ENCODE measurements around the gene LUZP2.
"Not testable (repeated sequence)": the region's sequence is repeated elsewhere in the genome, so short reads cannot be mapped to it uniquely, and the experiment has no call there.

LUZP2 gene

GRCh38 chr11:24900514-24900913 lies 403.7 kb downstream of the LUZP2 start:
- no peak for DNase-seq (ENCODE audit: low read depth in 2 of 2)

GRCh38 chr11:24900960-24901549 lies 404.2 kb downstream of the LUZP2 start:
- DNase-seq (ENCODE audit: low read depth in 2 of 2) = no peak

DNA sequence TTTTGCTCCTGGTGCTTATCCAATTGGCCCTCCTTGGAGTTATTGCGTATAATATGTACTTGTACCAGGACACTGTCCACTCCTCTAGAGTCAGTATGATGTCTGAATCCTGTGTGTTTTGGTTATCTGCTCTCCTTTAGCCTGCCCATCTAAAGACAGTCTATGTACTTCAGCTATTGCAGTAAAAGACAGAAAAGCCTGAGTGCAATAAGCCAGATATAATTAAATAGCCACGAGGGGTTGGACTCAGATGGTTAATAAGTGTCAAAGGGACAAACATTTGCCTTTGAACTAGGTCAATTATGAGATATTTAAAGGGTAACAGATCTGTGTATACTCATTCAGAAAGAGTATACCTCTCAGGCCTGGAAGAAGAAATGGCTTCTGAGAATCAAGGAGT lies 406.7 kb downstream of the LUZP2 start:
- no peak for DNase-seq (ENCODE audit: low read depth in 2 of 2)

DNA sequence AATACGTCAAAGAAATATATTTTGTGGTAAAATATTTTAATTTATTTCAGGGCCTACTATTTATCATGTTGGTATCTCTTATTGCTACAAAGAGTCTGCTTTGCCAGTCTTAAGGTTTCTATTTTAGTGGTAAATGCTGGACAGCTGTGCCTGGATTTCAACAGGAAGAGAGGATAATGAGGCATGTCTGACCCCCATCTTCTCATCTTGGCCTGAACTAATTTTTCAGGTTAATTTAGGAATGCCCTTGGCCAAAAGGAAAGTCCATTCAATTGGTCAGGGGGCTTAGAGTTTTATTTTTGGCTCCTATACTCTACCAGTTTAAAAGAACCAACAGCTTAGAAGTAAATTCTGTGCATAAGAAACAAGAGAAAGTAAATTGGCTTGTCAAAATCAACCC lies 428.2 kb downstream of the LUZP2 start:
- DNase-seq (ENCODE audit: low read depth in 2 of 2) = no peak

DNA sequence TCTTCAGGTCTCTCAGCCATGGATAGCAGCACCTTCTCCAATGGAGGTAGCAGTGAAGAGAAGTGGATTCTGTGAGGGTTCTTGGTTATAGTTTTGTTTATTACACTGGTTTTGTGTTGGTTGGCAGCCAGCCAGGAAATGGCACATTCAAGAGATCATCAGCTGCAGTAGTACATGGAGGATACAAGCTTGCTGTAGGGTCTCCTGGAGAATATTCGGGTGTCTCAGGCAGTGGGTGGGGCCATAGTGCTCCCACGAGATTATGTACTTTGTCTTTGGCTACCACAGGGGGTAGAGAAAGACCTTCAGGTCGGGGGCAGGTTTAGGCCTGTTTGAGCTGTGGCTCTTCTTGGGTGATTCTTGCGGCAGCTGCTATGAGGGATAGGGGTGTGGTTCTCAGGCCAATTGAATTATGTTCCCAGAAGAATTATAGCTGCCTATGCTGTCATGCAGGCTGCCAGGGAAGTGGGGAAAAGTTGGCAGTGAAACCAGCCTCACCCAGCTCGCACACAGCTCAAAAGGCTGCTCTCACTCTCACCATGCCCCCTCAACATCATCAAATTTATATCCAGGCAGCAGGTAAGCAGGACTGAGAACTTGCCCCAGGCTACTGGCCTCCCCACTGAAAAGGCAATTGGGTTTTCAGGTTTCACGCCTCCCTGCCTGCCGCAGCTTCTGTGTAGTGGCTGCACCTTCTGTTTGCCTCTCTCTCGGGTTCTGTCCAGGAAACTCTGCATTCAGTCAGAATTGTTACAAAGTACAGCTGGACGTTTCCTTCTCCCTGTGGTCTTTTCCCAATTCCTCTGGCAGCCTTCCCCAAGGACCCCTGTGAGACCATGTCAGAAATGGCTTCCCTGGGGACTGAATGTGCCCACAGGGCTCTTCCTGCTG lies 435.5 kb downstream of the LUZP2 start:
- no peak for DNase-seq (ENCODE audit: low read depth in 2 of 2)

DNA sequence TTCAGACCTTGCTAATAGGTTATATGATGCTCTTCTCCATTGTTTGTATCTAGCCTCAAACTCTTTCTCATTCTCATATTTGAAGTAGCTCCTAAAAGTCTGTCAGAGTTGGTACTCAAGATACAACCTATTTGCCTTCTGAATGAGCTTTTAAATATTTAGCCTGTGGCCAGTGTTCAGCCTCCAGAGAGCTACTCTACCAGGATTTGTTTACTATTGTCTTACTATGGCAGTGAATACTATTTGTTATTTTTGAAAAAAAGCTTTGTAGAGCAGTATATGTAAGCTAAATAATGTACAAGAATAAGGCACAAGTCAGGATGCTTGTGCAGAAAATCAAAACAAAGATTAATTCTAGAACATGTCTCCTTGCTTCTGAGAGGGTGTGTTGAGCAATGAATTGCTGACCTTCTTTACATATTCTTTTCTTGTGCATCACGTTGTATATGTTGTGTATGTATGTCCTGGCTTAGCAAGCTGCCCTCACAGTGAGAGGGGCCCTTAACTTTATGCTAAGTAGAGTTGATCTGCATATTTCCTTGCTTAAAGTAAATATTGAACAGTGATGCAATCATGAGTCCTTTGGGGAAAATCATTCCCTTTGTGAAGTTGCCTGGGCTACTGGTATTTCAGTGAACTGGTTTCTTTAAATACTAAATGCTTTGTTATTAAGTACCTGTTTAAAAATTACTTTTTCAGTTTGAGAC lies 438.0 kb downstream of the LUZP2 start:
- no peak for DNase-seq (ENCODE audit: low read depth in 2 of 2)

DNA sequence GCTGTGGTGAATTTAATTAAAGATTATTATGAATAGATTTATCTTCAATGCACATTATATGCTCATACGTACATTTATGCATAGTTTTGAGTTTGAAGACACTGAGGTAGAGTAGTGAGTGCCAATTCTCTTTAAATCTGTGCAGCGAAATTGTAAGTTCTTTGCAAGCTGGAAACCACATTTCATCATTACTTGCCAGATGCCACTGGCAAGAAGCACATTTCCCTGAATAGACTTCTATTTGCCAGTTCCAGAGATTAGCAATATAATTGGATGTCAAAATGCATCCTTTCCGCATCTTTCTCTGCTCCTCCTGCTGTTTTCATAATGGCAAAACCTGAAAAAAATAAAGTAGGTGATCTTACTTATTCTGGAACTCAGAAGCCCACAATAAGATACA lies 448.0 kb downstream of the LUZP2 start:
- no peak for DNase-seq (ENCODE audit: low read depth in 2 of 2)

DNA sequence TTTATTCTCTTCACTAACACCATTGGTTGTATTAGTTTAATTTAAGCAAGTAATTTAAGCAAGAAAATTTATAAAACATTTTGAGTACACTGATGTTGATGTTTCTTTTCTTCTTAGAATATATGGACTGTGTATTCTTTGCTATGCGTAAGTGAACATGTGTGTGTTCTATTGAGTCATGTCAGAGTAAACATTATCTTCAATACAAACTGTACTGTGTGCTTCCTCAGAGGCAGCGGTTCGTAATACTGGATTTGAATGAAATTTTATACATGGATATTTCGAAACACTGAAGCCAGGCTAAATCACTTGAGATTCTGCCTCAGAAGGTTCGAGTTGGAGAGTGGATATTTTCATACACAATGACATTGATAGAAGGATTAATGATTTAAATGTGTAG lies 452.6 kb downstream of the LUZP2 start:
- DNase-seq (ENCODE audit: low read depth in 2 of 2) = no peak

DNA sequence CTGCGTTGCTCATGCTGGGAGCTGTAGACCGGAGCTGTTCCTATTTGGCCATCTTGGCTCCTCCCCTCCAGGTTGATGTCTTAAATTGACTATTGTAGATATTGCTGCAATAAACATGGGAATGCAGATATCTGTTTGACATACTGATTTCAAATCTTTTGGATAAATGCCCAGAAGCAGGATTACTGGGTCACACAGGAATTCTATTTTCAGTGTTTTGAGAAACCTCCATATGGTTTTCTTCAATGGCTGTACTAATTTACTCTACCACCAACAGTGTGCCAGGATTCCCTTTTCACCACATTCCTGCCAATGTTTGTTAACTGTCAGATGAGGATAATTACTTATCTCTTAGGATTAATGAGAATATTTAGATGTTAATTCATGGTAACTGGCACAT lies 467.0 kb downstream of the LUZP2 start:
- peak in 1 of 2 experiments; percentile 1 for DNase-seq (ENCODE audit: low read depth in 2 of 2)

DNA sequence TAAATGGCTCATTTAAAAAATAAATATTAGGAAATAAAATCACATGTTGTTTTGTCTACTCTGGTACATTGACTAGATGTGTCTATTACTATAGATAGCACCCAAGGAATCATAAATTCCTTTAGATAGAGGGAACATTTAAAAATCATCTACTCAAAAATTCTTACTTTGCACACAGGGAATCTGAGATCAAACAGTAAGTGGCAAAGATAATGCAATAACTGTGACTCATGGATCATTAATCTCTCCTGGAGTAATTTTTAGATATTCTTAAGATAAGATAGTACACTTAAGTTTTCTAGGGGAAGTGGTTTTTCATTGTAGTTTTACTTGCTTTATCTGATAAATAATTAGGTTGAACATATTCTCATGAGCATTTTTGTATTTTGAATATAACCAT lies 468.9 kb downstream of the LUZP2 start:
- DNase-seq (ENCODE audit: low read depth in 2 of 2) = no peak

GRCh38 chr11:24993903-24994302 lies 497.1 kb downstream of the LUZP2 start:
- DNase-seq (ENCODE audit: low read depth in 2 of 2) = not testable (repeated sequence)

DNA sequence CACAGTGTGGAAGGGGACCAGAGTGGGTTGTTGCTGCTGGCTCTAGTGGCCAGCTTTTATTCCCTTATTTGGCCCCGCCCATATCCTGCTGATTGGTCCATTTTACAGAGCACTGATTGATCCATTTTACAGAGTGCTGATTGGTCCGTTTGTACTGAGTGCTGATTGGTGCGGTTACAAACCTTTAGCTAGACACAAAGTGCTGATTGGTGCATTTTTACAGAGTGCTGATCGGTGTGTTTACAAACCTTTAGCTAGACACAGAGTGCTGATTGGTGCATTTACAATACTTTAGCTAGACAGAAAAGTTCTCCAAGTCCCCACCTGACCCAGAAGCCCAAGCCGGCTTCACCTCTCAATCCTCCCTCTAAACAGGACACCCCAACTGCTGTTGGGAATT lies 503.1 kb downstream of the LUZP2 start:
- DNase-seq (ENCODE audit: low read depth in 2 of 2) = not testable (repeated sequence)

DNA sequence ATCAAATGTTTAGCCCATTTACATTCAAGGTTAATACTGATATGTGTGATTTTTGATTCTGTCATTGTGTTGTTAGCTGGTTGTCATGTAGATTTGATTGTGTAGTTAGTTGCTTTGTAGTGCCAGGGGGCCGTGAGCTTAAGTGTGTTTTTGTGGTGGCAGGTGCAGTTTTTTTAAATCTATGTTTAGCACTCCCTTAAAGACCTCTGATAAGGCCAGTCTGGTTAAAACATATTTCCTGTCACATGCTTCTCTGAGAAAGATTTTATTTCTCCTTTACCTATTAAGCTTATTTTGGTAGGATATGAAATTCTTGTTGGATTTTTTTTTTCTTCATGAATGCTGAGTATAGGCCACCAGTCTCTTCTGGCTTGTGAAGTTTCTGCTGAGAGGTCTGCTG lies 540.6 kb downstream of the LUZP2 start:
- no peak for DNase-seq (ENCODE audit: low read depth in 2 of 2)

DNA sequence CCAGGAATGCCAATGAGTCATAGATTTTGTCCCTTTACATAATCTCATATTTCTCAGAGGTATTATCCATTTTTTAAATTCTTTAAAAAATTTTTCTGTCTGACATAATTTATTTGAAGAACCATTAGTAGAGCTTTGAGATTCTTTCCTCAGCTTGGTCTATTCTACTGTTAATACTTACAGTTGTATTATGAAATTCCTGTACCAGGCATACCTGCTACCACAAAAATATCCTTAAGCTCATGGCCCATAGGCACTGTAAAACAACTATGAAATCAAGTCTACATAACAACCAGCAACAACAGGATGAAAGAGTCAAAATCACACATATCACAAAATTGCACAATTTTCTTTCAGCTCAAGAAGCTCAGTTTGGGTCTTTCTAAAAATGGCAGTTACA lies 541.3 kb downstream of the LUZP2 start:
- no peak for DNase-seq (ENCODE audit: low read depth in 2 of 2)

- no peak for DNase-seq (ENCODE audit: low read depth in 2 of 2)
These were observed 542.3 kb downstream of the LUZP2 start for GRCh38 chr11:25039165-25039564.

DNA sequence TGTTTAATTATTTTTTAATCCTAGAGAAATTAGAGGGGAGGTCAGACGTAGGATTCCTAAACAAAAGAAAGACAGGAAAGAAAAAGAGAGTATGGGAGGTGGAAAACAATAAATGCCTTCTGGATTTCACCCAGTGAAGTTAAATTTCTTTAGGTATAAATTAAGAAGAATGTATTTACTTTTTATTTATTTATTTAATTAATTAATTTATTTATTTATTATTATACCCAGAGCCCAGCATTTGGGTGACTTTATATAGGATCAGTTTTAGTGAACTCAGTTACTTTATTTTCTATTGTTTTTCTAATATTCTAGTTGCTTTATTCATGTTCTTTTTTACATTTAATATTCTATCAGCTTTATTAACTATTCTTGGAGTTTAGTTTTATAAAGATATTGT lies 551.8 kb downstream of the LUZP2 start:
- DNase-seq (ENCODE audit: low read depth in 2 of 2) = no peak

GRCh38 chr11:25052844-25053243 lies 556.0 kb downstream of the LUZP2 start:
- DNase-seq (ENCODE audit: low read depth in 2 of 2) = no peak

DNA sequence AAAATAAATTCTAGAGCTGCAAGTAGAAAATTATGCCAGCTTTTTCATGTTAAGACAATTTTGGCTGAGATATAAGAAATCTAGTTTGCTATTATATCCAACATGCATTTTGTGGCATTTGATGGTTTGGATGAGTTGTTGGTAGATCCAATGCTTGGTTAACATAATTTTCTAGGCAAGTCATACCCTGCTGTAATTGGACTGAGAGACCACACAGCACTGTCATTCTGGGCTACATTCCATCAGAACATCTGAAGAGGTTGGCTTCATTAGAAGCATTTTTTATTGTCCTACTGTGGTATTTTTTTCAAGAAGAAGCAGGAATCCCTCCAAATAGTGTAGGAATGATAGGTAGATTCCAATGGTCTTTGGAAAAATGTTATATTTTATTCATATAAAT lies 561.0 kb downstream of the LUZP2 start:
- no peak for DNase-seq (ENCODE audit: low read depth in 2 of 2)

GRCh38 chr11:25065746-25066145 lies 568.9 kb downstream of the LUZP2 start:
- DNase-seq (ENCODE audit: low read depth in 2 of 2) = no peak

GRCh38 chr11:25066706-25067105 lies 569.9 kb downstream of the LUZP2 start:
- no peak for DNase-seq (ENCODE audit: low read depth in 2 of 2)

DNA sequence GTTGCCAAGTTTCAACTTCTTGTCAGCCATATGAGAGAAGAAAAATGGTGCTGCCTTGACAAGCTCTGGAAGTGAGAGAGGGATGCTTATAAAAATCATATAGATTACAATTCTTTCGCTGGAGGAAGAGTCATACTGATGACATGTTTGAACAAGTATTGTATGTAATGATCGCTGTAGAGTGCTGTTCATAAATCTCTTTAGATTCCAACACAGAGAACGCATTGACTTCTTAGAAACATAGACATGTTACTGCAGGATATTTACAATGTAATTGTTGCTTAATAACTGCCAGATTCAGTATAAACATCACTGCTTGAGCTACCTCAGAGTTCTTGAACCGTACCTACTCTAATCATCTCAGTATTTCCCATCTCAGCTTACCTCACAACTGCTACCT lies 571.6 kb downstream of the LUZP2 start:
- no peak for DNase-seq (ENCODE audit: low read depth in 2 of 2)

- no peak for DNase-seq (ENCODE audit: low read depth in 2 of 2)
These were observed 597.4 kb downstream of the LUZP2 start for GRCh38 chr11:25094085-25094802.

All from fibroblast of skin of left quadriceps (primary cell).